ENCODE data around the gene CFHR3. TPM values are rescaled to one million over a fixed set of nuclear protein-coding genes. Genes with fewer than 3 reads are reported as not detected.
"Not testable (repeated sequence)": the region's sequence is repeated elsewhere in the genome, so short reads cannot be mapped to it uniquely, and the experiment has no call there.

CFHR3 gene
- total RNA-seq, 1 donor from 2014 or later = not detected

GRCh38 chr1:196808529-196809235 is 34.0 kb downstream of the CFHR3 start:
- TF ChIP-seq, protein P1, sequence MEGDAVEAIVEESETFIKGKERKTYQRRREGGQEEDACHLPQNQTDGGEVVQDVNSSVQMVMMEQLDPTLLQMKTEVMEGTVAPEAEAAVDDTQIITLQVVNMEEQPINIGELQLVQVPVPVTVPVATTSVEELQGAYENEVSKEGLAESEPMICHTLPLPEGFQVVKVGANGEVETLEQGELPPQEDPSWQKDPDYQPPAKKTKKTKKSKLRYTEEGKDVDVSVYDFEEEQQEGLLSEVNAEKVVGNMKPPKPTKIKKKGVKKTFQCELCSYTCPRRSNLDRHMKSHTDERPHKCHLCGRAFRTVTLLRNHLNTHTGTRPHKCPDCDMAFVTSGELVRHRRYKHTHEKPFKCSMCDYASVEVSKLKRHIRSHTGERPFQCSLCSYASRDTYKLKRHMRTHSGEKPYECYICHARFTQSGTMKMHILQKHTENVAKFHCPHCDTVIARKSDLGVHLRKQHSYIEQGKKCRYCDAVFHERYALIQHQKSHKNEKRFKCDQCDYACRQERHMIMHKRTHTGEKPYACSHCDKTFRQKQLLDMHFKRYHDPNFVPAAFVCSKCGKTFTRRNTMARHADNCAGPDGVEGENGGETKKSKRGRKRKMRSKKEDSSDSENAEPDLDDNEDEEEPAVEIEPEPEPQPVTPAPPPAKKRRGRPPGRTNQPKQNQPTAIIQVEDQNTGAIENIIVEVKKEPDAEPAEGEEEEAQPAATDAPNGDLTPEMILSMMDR (conservative IDR thresholded peaks at IDR 0.05; ENCODE audit: low read depth, low read length) = no peak
- no peak for DNase-seq (ENCODE audit: low read depth)
- H3K4me3 ChIP-seq (ENCODE audit: low read depth, low read length) = no peak overlapping the region

DNA sequence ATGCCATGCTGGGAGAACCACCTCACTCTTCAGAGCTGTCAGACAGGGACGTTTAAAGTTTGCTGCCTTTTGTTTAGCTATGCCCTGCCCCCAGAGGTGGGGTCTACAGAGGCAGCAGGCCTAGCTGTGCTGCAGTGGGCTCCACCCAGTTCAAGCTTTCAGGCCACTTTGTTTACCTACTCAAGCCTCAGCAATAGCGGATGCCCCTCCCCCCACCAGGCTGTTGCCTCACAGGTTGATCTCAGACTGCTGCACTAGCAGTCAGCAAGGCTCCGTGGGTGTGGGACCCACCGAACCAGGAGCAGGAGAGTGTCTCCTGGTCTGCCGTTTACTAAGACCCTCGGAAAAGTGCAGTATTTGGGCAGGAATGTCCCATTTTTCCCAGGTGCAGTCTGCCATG is 42.8 kb downstream of the CFHR3 start:
- DNase-seq (ENCODE audit: low read depth); H3K4me3 ChIP-seq (ENCODE audit: low read depth, low read length): not testable (repeated sequence)

GRCh38 chr1:196819531-196819930 is 44.9 kb downstream of the CFHR3 start, which contains the start of gene CFHR1:
TSS of gene CFHR1 (plus strand) at chr1:196819731. CDS start at chr1:196819845, 114 bp downstream.
- not testable (repeated sequence) for DNase-seq (ENCODE audit: low read depth); H3K4me3 ChIP-seq (ENCODE audit: low read depth, low read length)

GRCh38 chr1:196827860-196828259 is 53.2 kb downstream of the CFHR3 start:
- DNase-seq (ENCODE audit: low read depth); H3K4me3 ChIP-seq (ENCODE audit: low read depth, low read length): not testable (repeated sequence)
- TF ChIP-seq, protein P1 (conservative IDR thresholded peaks at IDR 0.05; ENCODE audit: low read depth, low read length) = peak; percentile 40

Other genes with a start within 250 kb of the CFHR3 start
- gene KCNT2, start 166.4 kb upstream of the CFHR3 start, total RNA-seq = 0.80 and 1.7 TPM in 2 replicates
- gene CFH, start 122.8 kb upstream of the CFHR3 start, total RNA-seq = 1.4 and 9.2 TPM in 2 replicates
- gene CFHR1, start 44.9 kb downstream of the CFHR3 start, total RNA-seq = not detected in 2 replicates
- not detected in 2 replicates for gene CFHR4, start 113.2 kb downstream of the CFHR3 start, total RNA-seq
- not detected in 2 replicates for gene CFHR2, start 168.9 kb downstream of the CFHR3 start, total RNA-seq
- not detected in 2 replicates for gene CFHR5, start 202.7 kb downstream of the CFHR3 start, total RNA-seq